ENCODE measurements around the gene CTBP2. TPM values are rescaled to one million over a fixed set of nuclear protein-coding genes. Genes with fewer than 3 reads are reported as not detected.
A peak's percentile ranks its signal among the peaks of the same experiment; 100 is the strongest.

Gene CTBP2
- total RNA-seq, 1 experiment from 2014 or later: 191 TPM

DNA sequence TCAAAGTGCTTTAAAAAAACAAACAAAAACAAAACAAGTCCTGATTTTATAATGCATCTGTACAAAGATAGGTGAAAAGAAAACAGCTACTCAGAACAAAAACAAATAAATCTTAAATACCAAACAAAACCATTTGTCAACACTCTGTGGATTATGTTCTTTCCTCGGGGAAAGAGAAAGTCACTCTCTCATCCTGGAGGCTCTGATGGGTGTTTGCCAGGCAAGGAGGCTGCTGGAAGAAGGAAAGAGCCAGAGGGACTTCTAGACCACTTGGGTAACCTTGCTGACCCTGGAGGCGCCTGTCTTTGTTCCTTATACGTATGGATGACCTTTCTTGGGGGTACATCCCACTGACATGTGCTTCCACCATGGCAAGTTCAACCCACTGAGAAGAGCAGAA, 125.7 kb downstream of the CTBP2 start:
- Mint-ChIP-seq H3K27me3 (ENCODE audit: low read depth) (no peaks in the 10 kb centered on the region; the same call in 1 of the 2 replicates), H3K4me1 (peaks cover 88% of the 10 kb centered on the region), H3K27ac (peak overlapping the region; percentile 85), H3K36me3 (peaks cover 48% of the 10 kb centered on the region), H3K9me3 (no peaks in the 10 kb centered on the region), H3K4me3 (no peak overlapping the region)
- DNase-seq (ENCODE audit: low spot score): no peak
- TF ChIP-seq ZNF219 (CRISPR knock-in tag; IDR thresholded peaks at IDR 0.05; ENCODE audit: borderline replicate concordance) (no peak), CREM (CRISPR knock-in tag; IDR thresholded peaks at IDR 0.05) (no peak), ZNF396 (CRISPR knock-in tag; IDR thresholded peaks at IDR 0.05; ENCODE audit: borderline replicate concordance) (no peak), NFYB (CRISPR knock-in tag; conservative IDR thresholded peaks at IDR 0.05; ENCODE audit: low read depth) (no peak), FOXP1 (CRISPR knock-in tag; IDR thresholded peaks at IDR 0.05; ENCODE audit: borderline replicate concordance) (no peak), ZNF232 (CRISPR knock-in tag; IDR thresholded peaks at IDR 0.05) (no peak), MYBL2 (CRISPR knock-in tag; IDR thresholded peaks at IDR 0.05) (no peak)
- TF ChIP-seq, protein P1, sequence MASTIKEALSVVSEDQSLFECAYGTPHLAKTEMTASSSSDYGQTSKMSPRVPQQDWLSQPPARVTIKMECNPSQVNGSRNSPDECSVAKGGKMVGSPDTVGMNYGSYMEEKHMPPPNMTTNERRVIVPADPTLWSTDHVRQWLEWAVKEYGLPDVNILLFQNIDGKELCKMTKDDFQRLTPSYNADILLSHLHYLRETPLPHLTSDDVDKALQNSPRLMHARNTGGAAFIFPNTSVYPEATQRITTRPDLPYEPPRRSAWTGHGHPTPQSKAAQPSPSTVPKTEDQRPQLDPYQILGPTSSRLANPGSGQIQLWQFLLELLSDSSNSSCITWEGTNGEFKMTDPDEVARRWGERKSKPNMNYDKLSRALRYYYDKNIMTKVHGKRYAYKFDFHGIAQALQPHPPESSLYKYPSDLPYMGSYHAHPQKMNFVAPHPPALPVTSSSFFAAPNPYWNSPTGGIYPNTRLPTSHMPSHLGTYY (CRISPR knock-in tag; IDR thresholded peaks at IDR 0.05): no peak
- TF ChIP-seq, protein P2, sequence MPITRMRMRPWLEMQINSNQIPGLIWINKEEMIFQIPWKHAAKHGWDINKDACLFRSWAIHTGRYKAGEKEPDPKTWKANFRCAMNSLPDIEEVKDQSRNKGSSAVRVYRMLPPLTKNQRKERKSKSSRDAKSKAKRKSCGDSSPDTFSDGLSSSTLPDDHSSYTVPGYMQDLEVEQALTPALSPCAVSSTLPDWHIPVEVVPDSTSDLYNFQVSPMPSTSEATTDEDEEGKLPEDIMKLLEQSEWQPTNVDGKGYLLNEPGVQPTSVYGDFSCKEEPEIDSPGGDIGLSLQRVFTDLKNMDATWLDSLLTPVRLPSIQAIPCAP (CRISPR knock-in tag; IDR thresholded peaks at IDR 0.05): no peak
- TF ChIP-seq, protein P3, sequence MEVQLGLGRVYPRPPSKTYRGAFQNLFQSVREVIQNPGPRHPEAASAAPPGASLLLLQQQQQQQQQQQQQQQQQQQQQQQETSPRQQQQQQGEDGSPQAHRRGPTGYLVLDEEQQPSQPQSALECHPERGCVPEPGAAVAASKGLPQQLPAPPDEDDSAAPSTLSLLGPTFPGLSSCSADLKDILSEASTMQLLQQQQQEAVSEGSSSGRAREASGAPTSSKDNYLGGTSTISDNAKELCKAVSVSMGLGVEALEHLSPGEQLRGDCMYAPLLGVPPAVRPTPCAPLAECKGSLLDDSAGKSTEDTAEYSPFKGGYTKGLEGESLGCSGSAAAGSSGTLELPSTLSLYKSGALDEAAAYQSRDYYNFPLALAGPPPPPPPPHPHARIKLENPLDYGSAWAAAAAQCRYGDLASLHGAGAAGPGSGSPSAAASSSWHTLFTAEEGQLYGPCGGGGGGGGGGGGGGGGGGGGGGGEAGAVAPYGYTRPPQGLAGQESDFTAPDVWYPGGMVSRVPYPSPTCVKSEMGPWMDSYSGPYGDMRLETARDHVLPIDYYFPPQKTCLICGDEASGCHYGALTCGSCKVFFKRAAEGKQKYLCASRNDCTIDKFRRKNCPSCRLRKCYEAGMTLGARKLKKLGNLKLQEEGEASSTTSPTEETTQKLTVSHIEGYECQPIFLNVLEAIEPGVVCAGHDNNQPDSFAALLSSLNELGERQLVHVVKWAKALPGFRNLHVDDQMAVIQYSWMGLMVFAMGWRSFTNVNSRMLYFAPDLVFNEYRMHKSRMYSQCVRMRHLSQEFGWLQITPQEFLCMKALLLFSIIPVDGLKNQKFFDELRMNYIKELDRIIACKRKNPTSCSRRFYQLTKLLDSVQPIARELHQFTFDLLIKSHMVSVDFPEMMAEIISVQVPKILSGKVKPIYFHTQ (CRISPR knock-in tag; IDR thresholded peaks at IDR 0.05): no peak
- TF ChIP-seq, protein P4, sequence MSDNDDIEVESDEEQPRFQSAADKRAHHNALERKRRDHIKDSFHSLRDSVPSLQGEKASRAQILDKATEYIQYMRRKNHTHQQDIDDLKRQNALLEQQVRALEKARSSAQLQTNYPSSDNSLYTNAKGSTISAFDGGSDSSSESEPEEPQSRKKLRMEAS (CRISPR knock-in tag; IDR thresholded peaks at IDR 0.05): no peak
- no peak for ATAC-seq
- ChIA-PET CTCF (interaction anchor here (1.1 to 3.1 kb wide), 4 partner anchors 13 to 42 kb away, joined by 5 to 26 read pairs (median 7); no protein-coding TSS in a partner anchor), POLR2A (no interaction called here)

DNA sequence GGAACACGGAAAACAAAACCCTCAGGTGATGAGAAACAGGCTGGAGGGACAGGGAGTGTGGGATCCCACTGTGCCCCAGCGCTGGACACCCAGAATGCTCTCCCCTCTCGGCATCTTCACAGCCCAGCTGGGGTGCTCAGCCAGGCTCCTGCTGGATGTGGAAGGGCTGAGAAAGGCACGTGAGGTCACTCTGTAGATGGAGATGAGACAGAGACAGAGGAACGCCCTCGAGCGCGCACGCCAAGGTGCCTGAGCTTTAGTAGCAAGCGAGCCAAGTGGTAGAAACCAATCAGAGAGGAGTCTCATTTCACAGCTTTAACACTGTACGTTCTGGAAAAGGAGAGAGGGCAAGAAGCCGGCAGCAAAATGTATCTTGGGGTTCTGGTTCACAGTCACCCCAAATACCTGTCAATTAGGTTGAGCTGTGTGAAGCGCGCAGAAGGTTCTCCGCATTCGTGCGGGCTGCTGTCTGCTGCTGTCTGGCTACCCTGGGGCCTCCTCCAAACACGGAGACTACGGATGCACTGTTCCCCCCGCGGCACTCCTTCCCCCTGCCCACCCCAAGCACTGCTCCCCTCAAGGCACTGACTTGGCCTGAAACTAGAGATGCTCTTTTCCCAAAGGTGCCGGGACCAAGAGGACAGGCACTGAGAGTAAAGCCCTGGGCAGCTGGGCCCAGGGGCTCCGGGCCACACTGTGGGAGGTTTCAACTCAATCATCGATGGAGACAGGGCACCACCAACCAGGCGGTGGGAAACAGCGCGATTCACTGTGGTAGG, 127.0 kb downstream of the CTBP2 start:
- Mint-ChIP-seq H3K9me3 (no peaks in the 10 kb centered on the region), H3K27me3 (ENCODE audit: low read depth) (no peaks in the 10 kb centered on the region; the same call in 1 of the 2 replicates), H3K27ac (peak overlapping the region; percentile 90), H3K4me3 (no peak overlapping the region), H3K4me1 (peaks cover 85% of the 10 kb centered on the region), H3K36me3 (peaks cover 45% of the 10 kb centered on the region)
- DNase-seq (ENCODE audit: low spot score): no peak
- TF ChIP-seq, protein P5, sequence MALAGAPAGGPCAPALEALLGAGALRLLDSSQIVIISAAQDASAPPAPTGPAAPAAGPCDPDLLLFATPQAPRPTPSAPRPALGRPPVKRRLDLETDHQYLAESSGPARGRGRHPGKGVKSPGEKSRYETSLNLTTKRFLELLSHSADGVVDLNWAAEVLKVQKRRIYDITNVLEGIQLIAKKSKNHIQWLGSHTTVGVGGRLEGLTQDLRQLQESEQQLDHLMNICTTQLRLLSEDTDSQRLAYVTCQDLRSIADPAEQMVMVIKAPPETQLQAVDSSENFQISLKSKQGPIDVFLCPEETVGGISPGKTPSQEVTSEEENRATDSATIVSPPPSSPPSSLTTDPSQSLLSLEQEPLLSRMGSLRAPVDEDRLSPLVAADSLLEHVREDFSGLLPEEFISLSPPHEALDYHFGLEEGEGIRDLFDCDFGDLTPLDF (CRISPR knock-in tag; IDR thresholded peaks at IDR 0.05): no peak
- TF ChIP-seq, protein P6, sequence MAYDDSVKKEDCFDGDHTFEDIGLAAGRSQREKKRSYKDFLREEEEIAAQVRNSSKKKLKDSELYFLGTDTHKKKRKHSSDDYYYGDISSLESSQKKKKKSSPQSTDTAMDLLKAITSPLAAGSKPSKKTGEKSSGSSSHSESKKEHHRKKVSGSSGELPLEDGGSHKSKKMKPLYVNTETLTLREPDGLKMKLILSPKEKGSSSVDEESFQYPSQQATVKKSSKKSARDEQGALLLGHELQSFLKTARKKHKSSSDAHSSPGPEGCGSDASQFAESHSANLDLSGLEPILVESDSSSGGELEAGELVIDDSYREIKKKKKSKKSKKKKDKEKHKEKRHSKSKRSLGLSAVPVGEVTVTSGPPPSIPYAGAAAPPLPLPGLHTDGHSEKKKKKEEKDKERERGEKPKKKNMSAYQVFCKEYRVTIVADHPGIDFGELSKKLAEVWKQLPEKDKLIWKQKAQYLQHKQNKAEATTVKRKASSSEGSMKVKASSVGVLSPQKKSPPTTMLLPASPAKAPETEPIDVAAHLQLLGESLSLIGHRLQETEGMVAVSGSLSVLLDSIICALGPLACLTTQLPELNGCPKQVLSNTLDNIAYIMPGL (CRISPR knock-in tag; IDR thresholded peaks at IDR 0.05): no peak
- no peak for TF ChIP-seq FOXJ3 (CRISPR knock-in tag; IDR thresholded peaks at IDR 0.05; ENCODE audit: borderline replicate concordance)
- TF ChIP-seq, protein P7, sequence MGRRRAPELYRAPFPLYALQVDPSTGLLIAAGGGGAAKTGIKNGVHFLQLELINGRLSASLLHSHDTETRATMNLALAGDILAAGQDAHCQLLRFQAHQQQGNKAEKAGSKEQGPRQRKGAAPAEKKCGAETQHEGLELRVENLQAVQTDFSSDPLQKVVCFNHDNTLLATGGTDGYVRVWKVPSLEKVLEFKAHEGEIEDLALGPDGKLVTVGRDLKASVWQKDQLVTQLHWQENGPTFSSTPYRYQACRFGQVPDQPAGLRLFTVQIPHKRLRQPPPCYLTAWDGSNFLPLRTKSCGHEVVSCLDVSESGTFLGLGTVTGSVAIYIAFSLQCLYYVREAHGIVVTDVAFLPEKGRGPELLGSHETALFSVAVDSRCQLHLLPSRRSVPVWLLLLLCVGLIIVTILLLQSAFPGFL (CRISPR knock-in tag; IDR thresholded peaks at IDR 0.05; ENCODE audit: borderline replicate concordance): no peak
- TF ChIP-seq, protein P8, sequence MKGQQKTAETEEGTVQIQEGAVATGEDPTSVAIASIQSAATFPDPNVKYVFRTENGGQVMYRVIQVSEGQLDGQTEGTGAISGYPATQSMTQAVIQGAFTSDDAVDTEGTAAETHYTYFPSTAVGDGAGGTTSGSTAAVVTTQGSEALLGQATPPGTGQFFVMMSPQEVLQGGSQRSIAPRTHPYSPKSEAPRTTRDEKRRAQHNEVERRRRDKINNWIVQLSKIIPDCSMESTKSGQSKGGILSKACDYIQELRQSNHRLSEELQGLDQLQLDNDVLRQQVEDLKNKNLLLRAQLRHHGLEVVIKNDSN (CRISPR knock-in tag; IDR thresholded peaks at IDR 0.05): no peak
- no peak for ATAC-seq
- ChIA-PET CTCF (interaction anchor here (1.1 to 2.1 kb wide), 2 partner anchors 15 to 28 kb away, joined by 5 to 7 read pairs; no protein-coding TSS in a partner anchor), POLR2A (no interaction called here)

Data from WTC11 (cell line).